Activated CD8-positive, alpha-beta memory T cell treated with anti-CD3 and anti-CD28 coated beads, Interleukin-2, amount 10 ng/mL, durations not matched to agents 7 days and 5 days (primary cell): ENCODE measurements around the gene EMID1. TPM values are rescaled to one million over a fixed set of nuclear protein-coding genes. Genes with fewer than 3 reads are reported as not detected.
"Not testable (repeated sequence)": the region's sequence is repeated elsewhere in the genome, so short reads cannot be mapped to it uniquely, and the experiment has no call there.

ENCODE experiments used
- ATAC-seq: fragments of 150-1000 bp; cut with Tn5 transposase; one replicate; pipeline ENCODE4 v1.10.0; 2021; ENCODE audit warnings: moderate library complexity
- CTCF ChIA-PET: fragments of 350-600 bp; sonication (Branson Sonifier 250); formaldehyde crosslinking; loops from one replicate; lab custom pipeline; 2021; ENCODE audit warnings: antibody characterized with exemption; lab: Charles Lee
- DNase-seq: peaks from one replicate; pipeline ENCODE4 v3.0.0-alpha.2; 2020
- H3K27ac Mint-ChIP-seq: one replicate; pipeline ENCODE4 v1.8.0; 2021; ENCODE audit warnings: mild to moderate bottlenecking, mixed read lengths
- H3K27me3 Mint-ChIP-seq: one replicate; pipeline ENCODE4 v1.8.0; 2021; ENCODE audit warnings: mixed read lengths
- H3K36me3 Mint-ChIP-seq: one replicate; pipeline ENCODE4 v1.8.0; 2021; ENCODE audit warnings: mild to moderate bottlenecking, mixed read lengths
- H3K4me1 Mint-ChIP-seq: one replicate; pipeline ENCODE4 v1.8.0; 2021; ENCODE audit warnings: mixed read lengths
- H3K4me3 Mint-ChIP-seq: one replicate; pipeline ENCODE4 v1.8.0; 2021; ENCODE audit warnings: mild to moderate bottlenecking, moderate library complexity, mixed read lengths
- H3K9me3 Mint-ChIP-seq: one replicate; pipeline ENCODE4 v1.8.0; 2022; ENCODE audit warnings: low read depth, mixed read lengths
- total RNA-seq, 2 experiments: library from RNA; stranded (reverse); gene quantifications; one replicate each; pipeline ENCODE4 v1.2.3, GENCODE V29; 2021

The EMID1 gene
- total RNA-seq, 2 experiments from 2014 or later: 0.61 TPM; not detected in 1

DNA sequence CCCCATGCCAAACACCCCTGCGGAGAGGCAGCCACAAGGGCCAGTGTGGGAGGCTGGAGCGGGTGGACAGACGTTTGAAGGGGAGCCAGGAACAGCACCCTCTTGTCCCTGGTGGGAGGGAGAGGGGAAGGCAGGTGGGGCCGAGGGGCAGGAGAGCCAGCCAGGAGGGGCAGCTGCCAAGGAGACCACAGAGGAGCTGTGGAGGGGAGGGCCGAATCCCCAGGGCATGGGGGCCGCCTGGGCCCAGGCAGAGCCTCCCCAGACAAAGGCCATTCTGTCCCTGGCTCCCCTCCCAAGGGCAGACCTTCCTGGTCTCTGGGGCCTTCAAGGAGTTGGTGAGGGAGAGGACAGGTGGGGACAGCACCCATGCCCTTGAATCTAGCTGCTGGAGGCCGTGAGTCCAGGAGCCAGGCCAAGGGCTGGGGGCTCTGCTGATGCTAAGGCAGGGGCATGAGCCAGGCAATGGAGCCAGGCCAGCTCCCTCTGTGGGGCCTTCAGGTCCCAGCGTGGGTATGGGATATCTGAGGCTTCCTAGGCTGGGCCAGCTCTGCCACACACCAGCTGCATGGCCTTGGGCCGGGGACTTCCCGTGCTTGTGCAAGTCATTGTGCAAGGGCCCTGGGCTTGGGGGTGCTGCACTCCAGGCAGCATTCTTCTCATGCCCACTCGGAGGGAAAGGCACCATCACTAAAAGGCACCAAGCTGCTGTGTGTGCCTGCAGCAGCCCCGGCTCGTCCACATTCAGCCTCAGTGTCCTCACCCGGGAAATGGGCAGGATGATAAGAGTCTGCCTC lies 11.4 kb downstream of the EMID1 start:
- CTCF ChIA-PET: interaction anchor here (1.2 kb wide), 1 partner anchor 28 kb away, joined by 3 read pairs; no protein-coding TSS in a partner anchor
- no peak overlapping the region for H3K4me3 Mint-ChIP-seq
- no peak overlapping the region for H3K27ac Mint-ChIP-seq
- H3K4me1 Mint-ChIP-seq: no peaks in the 10 kb centered on the region
- H3K27me3 Mint-ChIP-seq: no peaks in the 10 kb centered on the region
- DNase-seq: no peak
- H3K9me3 Mint-ChIP-seq: no peaks in the 10 kb centered on the region
- no peak for ATAC-seq
- no peaks in the 10 kb centered on the region for H3K36me3 Mint-ChIP-seq

DNA sequence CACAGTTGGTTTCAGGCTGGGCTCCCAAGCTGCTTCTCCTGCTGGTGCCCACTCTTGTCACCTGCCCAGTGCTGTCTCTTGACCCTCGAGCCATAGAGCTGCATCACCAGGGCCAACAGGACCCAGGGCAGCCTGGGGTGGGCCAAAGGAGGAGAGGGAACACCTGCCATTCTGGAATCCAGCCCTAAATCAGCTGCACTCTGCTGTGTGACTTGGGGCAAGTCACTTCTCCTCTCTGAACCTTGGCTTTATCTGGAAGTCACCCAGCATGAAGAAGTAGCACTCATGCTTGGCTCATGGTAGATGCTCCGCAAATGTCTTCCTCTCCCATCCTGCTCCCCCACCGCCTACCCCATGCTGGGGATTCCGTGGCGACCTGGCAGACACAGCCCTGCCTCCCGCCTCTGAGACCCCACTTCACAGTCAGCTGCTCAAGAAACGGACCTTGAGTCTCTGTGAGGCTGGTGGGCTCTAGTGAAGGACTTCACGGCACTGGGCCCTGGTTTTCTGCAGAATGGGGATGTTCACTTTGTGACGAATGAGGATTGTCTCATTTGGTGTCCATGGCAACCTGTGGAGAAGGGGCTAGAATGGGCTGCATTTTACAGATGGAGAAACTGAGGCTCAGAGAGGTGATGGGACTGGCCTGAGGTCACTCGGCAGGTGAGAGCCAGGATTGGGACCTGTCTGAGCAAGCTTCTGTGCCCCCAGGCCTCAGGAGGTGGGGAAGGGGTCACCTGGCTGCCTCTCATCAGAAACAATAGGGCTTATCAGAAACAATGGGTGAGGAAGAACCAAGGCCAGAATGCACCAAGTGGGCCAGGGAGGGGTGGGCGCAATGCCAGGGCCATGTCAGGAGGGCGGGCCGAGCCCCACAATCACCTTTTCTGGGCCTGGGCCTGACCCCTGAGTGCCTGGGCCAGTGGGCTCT lies 12.4 kb downstream of the EMID1 start:
- CTCF ChIA-PET: interaction anchor here (1.2 kb wide), 1 partner anchor 27 kb away, joined by 3 read pairs; no protein-coding TSS in a partner anchor

DNA sequence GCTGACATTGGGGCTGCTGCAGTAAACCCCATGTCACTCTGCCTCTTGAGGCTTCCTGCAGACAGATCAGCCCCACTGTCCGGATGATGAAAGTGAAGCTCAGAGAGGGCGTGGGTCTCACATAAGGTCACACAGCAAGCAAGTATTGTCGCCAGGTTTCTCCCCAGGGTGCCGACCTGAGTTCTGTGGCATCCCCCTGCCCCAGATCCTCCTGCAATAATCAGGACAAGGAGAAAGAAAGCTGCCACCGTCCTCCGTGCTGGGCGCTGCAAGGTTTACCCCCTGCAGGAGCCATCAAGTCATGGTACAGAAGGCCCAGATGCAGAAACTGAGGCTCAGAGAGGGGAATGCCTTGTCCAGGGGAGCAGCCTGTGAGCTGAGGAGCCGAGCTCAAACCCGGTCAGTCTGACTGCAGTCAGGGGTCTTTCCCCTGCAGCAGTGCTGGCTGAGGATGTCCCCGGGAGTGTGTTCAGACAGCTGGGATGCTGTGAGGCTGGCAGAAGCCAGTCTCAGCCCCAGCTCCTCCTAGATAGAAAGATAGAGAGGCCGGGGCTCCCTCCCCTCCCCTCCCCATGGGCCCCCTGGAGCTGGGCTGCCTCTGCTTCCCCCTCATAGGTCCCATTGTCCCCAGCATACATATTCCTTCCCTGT lies 13.2 kb downstream of the EMID1 start:
- Mint-ChIP-seq H3K4me3 (no peak overlapping the region), H3K27ac (no peak overlapping the region), H3K36me3 (no peaks in the 10 kb centered on the region), H3K27me3 (no peaks in the 10 kb centered on the region), H3K4me1 (no peaks in the 10 kb centered on the region), H3K9me3 (no peaks in the 10 kb centered on the region)
- CTCF ChIA-PET: no interaction called here
- ATAC-seq (no peak), DNase-seq (no peak)

More for the DNA sequence above, 12.4 kb downstream of the EMID1 start:
- no peak overlapping the region for H3K27ac Mint-ChIP-seq
- no peaks in the 10 kb centered on the region for H3K4me1 Mint-ChIP-seq
- ATAC-seq (no peak), DNase-seq (no peak)
- H3K4me3 Mint-ChIP-seq: no peak overlapping the region
- H3K36me3 Mint-ChIP-seq: no peaks in the 10 kb centered on the region
- H3K9me3 Mint-ChIP-seq: no peaks in the 10 kb centered on the region
- H3K27me3 Mint-ChIP-seq: no peaks in the 10 kb centered on the region

DNA sequence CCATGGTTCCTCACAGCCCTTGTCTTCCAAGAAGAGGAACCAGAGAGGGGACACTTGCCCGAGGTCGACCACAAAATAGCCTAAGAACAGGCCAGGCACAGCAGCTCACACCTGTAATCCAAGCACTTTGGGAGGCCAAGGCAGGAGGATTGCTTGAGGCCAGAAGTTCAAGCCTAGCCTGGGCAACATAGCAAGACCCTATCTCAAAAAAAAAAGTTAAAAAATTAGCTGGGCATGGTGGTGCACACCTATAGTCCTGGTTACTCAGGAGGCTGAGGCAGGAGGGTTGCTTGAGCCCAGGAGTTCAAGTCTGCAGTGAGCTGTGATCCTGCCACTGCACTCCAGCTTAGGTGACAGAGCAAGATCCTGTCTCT lies 13.7 kb downstream of the EMID1 start:
- CTCF ChIA-PET, H3K9me3 Mint-ChIP-seq, H3K4me1 Mint-ChIP-seq, ATAC-seq, H3K4me3 Mint-ChIP-seq, H3K27ac Mint-ChIP-seq, DNase-seq, H3K27me3 Mint-ChIP-seq, H3K36me3 Mint-ChIP-seq: not testable (repeated sequence)

DNA sequence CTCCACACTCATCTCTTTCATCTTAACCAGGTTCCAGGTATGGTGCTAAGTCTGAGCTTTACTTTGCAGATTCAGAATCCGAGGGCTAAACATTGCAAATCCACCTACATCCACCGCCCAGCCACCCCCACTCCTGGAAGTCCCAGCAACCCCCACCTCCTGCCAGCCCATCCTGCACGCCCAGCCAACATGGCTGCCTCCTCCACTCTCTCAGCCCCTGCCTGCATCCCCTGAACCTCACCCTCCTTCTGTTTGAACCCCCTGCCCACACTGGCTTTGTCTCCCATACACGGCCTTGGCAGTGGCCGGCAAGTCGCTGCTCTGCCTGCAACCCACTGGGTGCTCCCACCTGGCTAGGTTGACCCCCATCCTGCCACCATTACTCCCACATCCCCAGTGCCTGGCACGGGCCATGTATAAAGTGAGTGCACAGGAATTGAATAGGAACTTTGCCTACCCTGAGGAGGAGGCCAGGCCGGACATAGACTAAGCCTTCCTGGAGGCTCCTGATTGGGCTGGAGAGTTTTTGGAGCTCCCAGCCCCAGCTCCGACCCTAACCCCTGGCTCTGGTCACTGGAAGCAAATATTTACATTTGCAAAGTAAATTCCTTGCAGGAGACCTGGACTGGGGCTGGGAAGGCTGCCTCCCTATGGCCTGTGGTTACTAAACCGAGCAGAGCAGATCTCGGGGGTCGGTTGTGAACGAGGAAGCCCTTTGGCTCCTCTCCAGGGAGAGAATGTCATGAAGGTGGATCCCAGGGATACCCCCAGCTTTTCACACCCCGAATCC lies 14.4 kb downstream of the EMID1 start:
- Mint-ChIP-seq H3K27ac (no peak overlapping the region), H3K27me3 (no peaks in the 10 kb centered on the region), H3K9me3 (no peaks in the 10 kb centered on the region), H3K4me3 (no peak overlapping the region), H3K4me1 (no peaks in the 10 kb centered on the region), H3K36me3 (no peaks in the 10 kb centered on the region)
- no peak for ATAC-seq
- DNase-seq: no peak
- CTCF ChIA-PET: no interaction called here

DNA sequence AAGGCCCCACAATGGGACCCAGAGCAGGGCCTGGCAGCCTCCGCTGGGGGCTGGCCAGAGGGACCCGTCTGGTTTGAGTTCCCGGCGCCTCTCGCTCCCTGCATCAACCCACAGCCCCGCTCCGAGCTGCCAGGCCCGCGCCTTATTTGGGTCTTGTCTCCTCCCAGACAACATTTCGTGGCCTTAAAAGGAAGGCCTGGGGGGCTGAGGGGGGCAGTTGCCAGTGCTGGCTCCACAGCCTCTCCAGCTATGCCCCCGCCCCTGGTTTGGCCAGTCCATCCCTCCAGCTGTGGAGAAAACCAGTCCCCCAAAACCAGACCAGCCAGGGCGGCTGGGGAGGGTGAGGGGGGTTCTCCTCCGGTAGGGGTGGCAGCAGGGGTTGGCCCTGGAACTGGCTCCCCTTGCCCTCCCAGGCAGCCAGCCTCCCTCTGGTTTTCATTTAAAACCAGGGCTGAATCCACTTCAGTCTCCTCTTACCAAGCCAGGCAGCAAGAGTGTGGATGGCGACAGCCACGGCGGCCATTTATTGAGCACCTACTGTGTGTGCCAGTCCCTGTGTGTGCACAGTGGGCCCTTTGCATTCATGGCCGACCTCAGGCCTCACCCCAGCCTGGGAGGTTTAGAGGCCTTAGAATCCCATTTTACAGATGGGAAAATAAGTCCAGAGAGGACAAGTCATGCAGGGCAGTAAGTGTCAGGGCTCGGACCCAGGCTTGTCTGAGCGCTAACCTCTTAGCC lies 18.6 kb downstream of the EMID1 start:
- no peaks in the 10 kb centered on the region for H3K36me3 Mint-ChIP-seq
- no peaks in the 10 kb centered on the region for H3K4me1 Mint-ChIP-seq
- H3K27me3 Mint-ChIP-seq: peaks cover 2% of the 10 kb centered on the region
- ATAC-seq (no peak), DNase-seq (no peak)
- CTCF ChIA-PET: no interaction called here
- no peaks in the 10 kb centered on the region for H3K9me3 Mint-ChIP-seq
- H3K27ac Mint-ChIP-seq: no peak overlapping the region
- H3K4me3 Mint-ChIP-seq: no peak overlapping the region

DNA sequence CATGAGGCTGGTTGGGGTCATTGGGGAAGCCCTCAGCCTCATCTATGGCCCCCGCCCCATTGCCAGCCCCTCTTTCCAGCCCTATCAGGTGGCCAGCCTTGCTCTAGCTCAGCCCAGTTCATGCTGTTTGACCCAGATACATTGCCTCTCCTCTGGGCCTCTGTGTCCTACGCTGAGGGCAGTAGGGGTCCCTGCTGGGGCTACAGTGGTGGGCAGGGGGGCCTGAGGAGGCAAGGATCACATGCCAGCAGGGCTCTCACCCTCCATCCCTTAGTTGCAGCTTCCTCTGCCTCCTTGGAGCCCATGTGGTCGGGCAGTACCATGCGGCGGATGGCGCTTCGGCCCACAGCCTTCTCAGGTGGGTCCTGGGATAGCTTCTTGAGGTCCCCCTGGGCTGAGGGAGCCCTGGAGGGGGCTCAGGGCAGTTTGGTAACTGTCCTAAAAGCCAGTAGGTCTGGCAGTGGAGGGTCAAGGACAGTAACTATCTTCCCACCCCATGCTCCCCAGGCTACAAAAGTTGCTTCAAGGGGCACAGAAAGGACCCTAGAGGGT lies 19.2 kb downstream of the EMID1 start:
- CTCF ChIA-PET: no interaction called here
- Mint-ChIP-seq H3K27ac (no peak overlapping the region), H3K4me3 (no peak overlapping the region), H3K9me3 (no peaks in the 10 kb centered on the region), H3K36me3 (no peaks in the 10 kb centered on the region), H3K27me3 (peaks cover 2% of the 10 kb centered on the region), H3K4me1 (no peaks in the 10 kb centered on the region)
- DNase-seq: no peak
- no peak for ATAC-seq

DNA sequence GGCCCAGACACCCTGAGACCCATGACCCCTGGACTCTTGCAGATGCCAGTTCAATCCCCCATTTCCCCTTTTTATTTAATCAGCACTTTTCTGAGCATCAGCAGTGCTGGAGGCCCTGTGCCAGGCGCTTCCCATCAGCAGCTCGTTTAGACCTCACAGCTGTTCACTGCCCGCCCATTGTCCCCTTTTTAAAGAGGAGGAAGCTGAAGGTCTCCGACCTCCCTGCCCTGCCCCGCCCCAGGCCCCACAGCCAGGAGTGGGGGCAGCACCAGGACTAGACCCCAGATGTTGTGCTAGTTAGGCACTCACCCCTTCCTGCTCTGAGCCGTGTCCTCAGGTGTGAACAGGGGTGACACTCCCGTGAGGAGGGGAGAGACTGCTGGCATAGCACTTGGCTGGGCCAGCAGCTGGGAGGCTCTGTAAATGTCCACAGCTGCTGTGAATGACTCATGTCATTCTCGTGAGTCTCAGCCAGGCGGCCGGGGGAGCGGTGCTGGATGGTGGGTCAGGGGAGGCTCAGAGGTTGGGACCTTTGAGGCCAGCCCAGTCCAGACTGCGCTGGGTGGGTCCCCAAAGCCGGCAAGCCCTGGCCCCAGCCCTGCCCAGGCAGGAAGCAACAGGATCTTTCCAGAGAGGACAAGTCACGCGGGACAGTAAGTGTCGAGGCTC lies 19.9 kb downstream of the EMID1 start:
- Mint-ChIP-seq H3K27ac (no peak overlapping the region), H3K4me3 (no peak overlapping the region), H3K9me3 (no peaks in the 10 kb centered on the region), H3K4me1 (no peaks in the 10 kb centered on the region), H3K36me3 (no peaks in the 10 kb centered on the region), H3K27me3 (peaks cover 2% of the 10 kb centered on the region)
- CTCF ChIA-PET: interaction anchor here (2.1 kb wide), 1 partner anchor 20 kb away, joined by 8 read pairs; no protein-coding TSS in a partner anchor
- ATAC-seq (no peak), DNase-seq (no peak)

DNA sequence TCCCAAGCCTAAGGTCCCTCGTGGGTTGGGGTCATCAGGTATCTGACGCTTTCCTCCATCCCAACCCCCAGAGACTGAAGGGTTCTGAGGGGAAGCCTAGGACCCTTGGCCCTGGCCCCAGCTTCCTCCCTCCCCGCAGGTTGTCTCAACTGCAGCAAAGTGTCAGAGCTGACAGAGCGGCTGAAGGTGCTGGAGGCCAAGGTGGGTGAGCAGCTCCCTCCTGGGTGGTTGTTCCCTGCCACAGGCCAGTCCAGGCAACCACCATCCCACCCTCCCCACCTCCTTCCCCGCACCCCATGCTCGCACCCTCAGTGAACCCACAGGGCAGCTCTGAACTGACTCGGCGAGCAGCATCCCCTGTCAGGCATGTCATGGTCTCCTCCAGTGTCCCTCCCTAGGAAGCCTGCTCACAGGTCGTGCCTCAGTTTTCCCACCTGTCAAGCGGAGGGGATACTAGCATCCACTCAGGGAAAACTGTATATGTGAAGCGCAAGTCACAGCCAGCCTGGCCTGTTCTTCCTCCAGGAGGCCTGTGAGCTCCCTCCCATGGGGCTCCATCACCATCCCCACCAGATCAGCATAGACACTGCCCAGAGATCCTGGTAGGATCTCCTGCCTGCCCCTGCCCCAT lies 20.8 kb downstream of the EMID1 start:
- peaks cover 2% of the 10 kb centered on the region for H3K27me3 Mint-ChIP-seq

DNA sequence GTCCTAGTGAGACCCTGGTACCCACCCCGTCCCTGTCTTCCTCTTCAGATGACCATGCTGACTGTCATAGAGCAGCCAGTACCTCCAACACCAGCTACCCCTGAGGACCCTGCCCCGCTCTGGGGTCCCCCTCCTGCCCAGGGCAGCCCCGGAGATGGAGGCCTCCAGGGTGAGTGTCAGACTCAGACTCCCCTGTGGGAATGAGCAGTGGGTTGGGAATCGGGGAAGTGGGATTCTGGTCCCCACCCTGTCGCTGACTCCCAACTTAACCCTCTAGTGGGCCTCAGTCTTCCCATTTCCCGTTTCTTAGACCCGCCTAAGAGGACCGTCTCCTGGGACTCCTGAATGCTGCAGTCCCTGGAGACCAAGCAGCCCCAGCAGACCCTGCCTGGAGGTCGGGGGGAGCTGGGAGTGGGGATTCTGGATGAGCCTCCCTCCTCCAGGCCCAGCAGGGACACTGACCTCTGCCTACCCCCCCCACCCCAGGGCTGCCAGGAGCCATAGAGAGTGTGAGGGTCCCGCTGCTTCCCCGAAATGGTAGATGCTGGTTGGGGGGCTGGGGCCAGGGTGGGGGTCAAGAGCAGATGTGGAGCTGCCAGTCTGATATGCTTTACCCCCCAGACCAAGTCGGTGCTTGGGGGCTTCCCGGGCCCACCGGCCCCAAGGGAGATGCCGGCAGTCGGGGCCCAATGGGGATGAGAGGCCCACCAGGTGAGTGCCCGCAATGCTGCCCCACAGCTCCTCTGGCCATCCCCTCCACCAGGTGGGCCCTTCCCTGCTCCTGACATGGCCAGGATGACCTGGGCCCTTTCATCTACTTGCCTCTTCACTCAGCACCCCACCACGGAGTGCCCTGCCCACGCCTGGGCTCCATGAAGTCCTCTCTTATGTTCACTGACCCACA lies 25.5 kb downstream of the EMID1 start:
- Mint-ChIP-seq H3K9me3 (peaks cover 2% of the 10 kb centered on the region), H3K27ac (no peak overlapping the region)

More for the DNA sequence above, 20.8 kb downstream of the EMID1 start:
- Mint-ChIP-seq H3K27ac (no peak overlapping the region), H3K9me3 (no peaks in the 10 kb centered on the region), H3K36me3 (no peaks in the 10 kb centered on the region), H3K4me3 (no peak overlapping the region), H3K4me1 (no peaks in the 10 kb centered on the region)
- DNase-seq (no peak), ATAC-seq (no peak)
- CTCF ChIA-PET: interaction anchor here (0.9 to 2.1 kb wide), 2 partner anchors 9 to 19 kb away, joined by 3 to 8 read pairs; no protein-coding TSS in a partner anchor

More for the DNA sequence above, 25.5 kb downstream of the EMID1 start:
- ATAC-seq (no peak), DNase-seq (no peak)
- CTCF ChIA-PET: no interaction called here
- Mint-ChIP-seq H3K36me3 (no peaks in the 10 kb centered on the region), H3K4me1 (no peaks in the 10 kb centered on the region), H3K27me3 (peaks cover 2% of the 10 kb centered on the region), H3K4me3 (no peak overlapping the region)
